ENCODE data around the gene NAA10.
"Not testable (repeated sequence)": the region's sequence is repeated elsewhere in the genome, so short reads cannot be mapped to it uniquely, and the experiment has no call there.

NAA10 gene

GRCh38 chrX:153934762-153935325, at the start of gene NAA10:
Gene NAA10 (minus strand): TSS chrX:153935037. CDS start chrX:153934904, 133 bp downstream.
- DNase-seq = peak; percentile 80

DNA sequence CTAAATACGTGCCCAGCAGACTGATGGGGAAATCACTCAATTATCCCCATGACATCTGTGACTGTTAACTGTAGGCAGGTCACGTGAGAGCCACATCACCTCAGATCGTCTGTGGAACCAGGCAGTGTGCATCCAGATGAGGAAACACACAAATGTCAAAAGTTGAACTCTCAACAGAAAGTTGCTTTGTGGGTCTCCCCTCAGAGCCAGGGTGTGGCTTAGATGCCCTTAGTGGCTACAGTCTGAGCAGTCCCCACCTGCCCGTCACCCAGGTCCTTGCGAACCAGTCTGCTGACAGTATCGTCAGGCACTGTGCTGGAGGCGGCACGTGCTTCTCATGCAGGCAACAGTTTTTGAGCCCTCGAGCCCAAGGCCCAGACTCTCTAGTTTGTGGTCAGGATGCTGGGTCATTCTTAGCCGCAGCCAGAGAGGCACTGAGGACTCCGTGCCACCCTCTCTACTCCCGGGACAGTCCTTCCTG, 48.5 kb upstream of the NAA10 start:
- DNase-seq = no peak

DNA sequence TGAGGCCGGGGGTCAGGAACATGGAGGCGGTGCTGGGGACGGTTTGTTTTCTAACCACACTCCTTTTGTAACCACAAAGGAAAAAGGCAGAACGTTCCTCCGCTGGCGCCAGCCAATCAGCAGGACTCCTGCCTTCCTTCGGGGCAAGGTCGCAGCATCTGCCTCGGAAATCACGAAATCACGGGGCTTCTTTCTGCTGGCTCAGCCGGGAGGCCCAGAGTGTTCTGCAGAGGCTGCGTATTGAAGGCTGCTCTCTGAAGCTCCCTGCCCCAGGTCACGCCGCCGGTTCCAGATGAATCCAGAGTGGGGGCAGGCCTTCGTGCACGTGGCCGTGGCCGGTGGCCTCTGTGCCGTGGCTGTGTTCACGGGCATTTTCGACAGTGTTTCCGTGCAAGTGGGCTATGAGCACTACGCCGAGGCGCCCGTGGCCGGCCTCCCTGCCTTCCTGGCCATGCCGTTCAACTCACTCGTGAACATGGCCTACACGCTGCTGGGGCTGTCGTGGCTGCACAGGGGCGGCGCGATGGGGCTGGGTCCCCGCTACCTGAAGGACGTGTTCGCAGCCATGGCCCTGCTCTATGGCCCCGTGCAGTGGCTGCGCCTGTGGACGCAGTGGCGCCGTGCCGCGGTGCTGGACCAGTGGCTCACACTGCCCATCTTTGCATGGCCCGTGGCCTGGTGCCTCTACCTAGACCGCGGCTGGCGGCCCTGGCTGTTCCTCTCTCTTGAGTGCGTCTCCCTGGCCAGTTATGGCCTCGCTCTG, 47.1 kb upstream of the NAA10 start:
- peak; percentile 75 for DNase-seq

- no peak for DNase-seq
These were observed 46.4 kb upstream of the NAA10 start for GRCh38 chrX:153981231-153981630.

GRCh38 chrX:153980394-153980793, 45.6 kb upstream of the NAA10 start:
- DNase-seq = not testable (repeated sequence)

DNA sequence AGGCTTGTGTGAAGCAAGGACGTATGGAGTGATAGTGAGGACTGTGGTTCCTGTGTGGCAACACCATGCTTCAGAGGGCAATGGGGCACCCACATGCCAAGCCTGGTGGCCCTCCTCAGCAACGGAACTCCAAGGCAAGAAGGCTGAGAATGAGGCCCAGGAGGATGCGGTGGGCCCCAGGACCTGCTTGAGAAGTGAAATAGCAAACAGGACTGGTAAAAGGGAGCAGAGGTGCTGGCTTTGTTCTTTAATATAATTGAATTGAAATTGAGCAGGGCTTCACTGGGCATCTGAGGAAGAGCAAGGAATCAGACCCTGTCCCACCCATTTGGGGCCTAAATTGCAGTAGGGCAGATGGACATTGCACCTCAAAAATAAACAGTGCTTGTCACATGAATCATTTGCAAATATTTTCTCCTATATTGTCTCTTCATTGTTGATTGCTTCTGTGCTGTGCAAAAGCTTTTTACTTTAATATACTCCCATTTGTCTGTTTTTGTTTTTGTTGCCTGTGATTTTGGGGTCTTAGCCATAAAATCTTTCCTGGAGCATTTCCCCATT, 40.0 kb upstream of the NAA10 start:
- peak; percentile 34 for DNase-seq

DNA sequence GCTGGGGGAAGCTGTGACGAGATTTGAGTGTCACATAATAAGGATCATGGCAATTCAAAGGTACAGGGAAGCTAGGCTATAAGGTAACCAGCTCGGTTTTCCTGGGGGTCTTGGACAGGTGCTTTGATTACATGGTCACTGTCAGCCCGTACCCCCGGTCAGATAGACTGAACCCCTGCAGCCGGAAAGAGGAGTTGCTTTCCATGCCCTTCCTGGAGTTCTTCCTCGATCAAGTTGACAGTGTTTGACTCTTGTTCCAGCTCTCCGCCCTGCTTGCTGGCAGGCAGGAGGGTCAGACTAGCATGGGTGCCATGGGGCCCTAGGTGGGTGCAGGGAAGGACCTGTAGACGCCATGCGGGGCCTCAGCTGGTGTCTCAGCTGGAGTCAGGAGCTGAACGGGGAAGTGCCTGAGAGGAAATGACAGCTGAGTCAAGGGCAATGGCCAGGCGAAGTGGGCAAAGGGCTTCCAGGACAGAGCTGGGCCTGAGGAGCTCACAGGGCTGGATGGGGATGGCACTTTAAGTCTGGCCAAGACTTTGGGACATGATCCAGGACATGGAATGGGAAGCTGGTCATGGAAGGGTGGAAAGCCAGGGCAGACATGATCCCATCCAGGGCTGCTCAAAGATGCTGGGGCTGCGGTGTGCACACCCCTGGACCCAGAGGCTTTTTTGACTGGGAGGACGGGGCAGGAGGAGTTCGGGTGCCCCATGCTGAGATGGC, 39.3 kb upstream of the NAA10 start:
- DNase-seq = no peak

DNA sequence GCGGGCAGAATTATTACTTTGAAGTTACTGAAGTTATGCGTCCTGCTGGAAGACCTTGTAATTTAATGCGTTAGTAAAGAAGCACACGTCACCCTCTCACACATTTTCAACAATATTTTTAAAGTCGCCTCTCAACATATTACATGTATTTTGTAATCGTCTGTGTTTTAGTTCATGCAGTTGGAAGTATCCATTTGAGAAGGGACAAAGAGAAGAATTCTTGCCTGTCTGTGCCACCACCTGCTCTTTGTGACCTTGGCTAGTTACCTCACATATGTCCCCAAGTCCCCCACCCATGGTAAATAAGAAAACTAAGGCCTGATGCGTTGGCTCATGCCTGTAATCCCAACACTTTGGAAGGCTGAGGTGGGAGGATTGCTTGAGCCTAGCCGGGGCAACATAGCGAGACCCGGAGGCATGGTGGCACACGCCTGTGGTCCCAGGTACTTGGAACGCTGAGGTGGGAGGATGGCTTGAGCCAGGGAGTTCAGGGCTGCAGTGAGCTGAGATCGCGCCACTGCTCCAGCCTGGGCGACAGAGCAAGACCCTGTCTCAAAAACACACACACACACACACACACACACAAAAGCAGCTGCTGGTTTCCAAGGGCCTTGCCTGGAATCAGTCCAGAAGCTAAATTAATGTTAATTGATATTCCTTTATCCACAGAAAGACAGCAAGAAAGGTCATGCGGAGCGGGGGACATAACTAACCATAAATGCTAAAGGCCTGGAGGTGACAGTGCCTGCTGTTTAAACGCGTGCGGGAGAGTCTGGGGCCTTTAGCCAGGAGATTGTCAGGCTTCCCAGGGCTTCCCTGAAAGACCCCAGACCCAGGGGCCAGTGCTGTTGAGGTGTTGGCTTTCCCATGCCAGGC, 38.5 kb upstream of the NAA10 start:
- DNase-seq = no peak

DNA sequence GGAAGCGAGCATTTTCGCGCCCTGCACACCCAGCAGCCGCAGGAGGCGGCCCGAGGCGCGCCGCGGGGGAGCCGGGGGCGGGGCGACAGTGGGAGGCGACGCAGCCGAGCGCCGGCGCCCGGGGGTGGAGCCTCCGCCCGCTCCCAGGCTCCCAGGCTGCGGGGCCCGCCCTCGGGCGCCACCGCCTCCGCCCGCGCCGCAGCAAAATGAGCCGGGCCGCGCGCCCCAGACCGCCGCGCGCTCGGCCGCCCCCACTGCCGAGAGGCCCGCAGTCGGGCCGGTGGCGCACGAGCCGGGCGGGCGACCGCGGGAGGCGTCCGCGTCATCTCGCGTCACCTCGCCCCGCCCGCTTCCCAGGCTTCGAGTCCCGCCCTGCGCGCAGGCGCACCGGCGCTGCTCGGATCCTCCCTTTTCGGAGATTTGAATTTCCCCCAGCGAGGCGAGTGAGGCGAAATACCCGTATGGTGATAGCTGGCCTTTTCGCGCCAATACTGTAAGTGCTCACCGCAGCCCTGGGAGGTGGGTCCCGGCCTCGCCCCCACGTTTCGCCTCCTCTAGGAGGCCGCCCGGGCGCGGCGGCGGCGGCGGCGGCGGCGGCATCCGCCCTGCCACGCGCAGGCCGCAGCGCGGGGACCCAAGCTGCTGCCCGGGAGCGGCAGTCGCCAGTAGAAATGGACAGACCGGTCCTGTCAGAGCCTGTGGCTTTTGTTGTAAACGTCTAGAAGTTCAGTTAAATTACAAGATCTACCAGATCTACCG, 37.7 kb upstream of the NAA10 start, which contains the start of gene TMEM187:
Gene TMEM187, plus strand, starts transcription at position 387 of the 759 bp plus-strand sequence. CDS start 9,309 bp downstream, outside the sequence.
- DNase-seq = peak; percentile 94

DNA sequence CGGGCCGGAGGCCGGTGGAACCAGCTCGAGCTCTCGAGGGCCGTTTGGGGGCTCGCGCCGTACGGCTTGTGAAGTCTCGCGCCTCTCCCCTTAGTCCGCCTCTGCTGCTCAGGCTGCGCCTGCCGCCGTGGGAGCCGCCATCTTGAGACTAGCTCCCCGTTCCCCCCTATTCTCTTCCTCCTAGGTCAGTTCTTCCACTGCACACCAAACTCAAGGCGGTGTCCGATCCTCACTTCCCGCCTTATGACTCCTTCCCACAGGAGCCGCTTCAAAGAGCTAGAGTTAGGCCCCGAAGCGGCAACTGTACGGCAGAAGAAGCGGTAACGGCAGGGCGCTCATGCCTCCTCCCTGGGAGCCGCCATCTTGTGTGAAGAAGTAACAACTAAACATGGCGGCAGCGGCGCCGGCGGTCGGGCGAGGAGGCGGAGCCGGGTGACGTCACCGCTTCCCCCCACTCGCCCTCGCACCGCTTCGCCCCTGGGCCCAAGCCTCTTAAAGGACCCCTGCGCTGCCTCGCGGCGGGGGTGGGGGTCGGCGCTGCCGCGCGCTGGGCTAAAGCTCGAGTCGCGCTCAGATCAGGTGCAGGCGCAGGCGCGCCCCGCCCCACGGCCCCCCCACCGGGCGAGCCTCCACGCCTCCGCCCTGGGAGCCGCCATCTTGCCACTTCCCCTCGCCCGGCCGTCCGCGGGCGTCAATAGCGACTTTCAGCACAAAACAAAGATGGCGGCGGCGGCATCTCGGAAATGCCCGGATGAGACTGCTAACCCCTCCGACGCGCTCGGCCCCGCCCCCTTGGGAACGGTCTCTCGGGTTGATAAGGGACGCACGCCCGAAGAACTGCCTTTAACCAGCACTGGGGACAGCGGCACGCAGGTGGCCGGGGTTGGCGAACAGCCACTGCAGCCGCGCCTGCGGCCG, 36.9 kb upstream of the NAA10 start, which contains the start of gene HCFC1:
Gene HCFC1, minus strand, starts transcription at position 369 of the 918 bp plus-strand sequence. CDS start 978 bp downstream, outside the sequence.
- peak; percentile 92 for DNase-seq

DNA sequence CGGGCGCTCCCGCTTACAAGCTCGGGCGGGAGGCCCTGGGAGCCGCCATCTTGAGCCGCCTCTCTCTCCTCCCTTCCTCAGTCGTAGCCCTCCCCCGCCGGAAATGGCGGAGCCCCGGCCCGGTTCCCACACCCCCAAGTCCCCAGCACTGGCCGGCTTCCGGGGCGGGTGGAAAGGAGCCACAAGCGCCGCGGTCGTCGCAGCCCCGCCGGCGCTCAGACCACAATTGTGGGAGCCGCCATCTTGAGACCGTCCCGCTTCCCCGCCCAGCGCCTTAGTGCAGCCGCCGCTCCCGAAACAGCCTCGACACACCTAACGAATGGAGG, 36.2 kb upstream of the NAA10 start:
- DNase-seq = peak; percentile 89

- DNase-seq = peak; percentile 82
These were observed 35.7 kb upstream of the NAA10 start for GRCh38 chrX:153970357-153971123.

DNA sequence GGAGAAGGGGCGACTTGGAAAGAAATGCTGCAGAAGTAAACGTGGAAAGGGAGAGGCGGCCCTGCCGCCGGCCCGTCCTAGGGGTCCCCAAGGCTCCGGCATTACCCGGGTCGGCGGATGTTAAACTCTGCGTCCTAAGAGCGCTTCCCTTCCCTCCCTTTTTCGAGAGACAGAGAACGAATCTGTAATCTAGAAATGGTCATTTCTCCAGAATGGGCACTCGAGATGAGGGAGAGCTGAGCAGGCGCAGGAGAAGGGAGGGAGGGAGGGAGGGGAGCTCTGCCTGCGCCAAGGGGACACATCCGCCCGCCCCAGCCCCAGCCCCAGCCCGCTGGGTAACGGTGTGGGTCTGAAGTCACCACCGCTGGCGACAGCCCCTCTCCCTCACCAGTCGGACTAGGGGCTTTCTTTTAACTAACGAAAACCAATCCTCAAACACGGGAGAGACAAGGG, 35.1 kb upstream of the NAA10 start:
- no peak for DNase-seq

GRCh38 chrX:153969125-153969903, 34.5 kb upstream of the NAA10 start:
- peak; percentile 32 for DNase-seq

DNA sequence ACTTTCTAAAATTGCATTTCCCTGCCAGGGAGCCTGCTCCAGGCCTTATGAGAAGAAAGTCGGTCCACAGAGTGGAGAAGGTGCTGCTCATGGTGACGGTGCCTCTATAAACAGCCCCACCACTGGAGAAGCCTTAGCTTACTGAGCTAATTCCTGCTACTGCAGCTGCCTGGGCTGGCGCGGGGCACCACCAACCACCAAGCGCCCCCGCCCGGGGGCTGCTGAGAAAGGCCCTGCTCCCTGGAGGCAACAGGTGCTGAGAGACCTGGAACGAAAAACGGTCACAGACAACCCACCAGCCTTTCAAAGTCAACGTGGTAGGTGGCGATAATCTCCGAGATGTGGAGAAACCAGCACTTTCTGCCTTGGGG, 33.9 kb upstream of the NAA10 start:
- DNase-seq = peak; percentile 71

- no peak for DNase-seq
These were observed 33.4 kb upstream of the NAA10 start for GRCh38 chrX:153968255-153968654.

- DNase-seq = peak; percentile 33
These were observed 32.8 kb upstream of the NAA10 start for GRCh38 chrX:153967536-153968224.
